GM18867 (cell line): ENCODE data around the gene ZDHHC13.
A peak's percentile ranks its signal among the peaks of the same experiment; 100 is the strongest.

ENCODE experiments used
- ATAC-seq: cut with Tn5 transposase; IDR thresholded peaks from one replicate; pipeline ENCODE4 v1.9.1; 2021; ENCODE audit warnings: mild to moderate bottlenecking, moderate library complexity; ENCODE audit not compliant: unreplicated experiment

Gene ZDHHC13

GRCh38 chr11:19116971-19117759 is at the start of gene ZDHHC13:
TSS of gene ZDHHC13 (plus strand) at chr11:19117168. CDS start at chr11:19117250, 82 bp downstream.
- ATAC-seq: peak; percentile 99

- peak; percentile 98 for ATAC-seq
Measured at GRCh38 chr11:19071255-19071654, 45.7 kb upstream of the ZDHHC13 start.

GRCh38 chr11:19072464-19072863 is 44.5 kb upstream of the ZDHHC13 start:
- no peak for ATAC-seq

- ATAC-seq: no peak
Measured at GRCh38 chr11:19073454-19074415, 43.2 kb upstream of the ZDHHC13 start.

GRCh38 chr11:19075636-19076035 is 41.3 kb upstream of the ZDHHC13 start:
- no peak for ATAC-seq

GRCh38 chr11:19076744-19077589 is 40.0 kb upstream of the ZDHHC13 start:
- peak; percentile 71 for ATAC-seq

- ATAC-seq: no peak
Measured at GRCh38 chr11:19077965-19078364, 39.0 kb upstream of the ZDHHC13 start.

- ATAC-seq: no peak
Measured at GRCh38 chr11:19079643-19080440, 37.1 kb upstream of the ZDHHC13 start.

GRCh38 chr11:19080579-19080993 is 36.4 kb upstream of the ZDHHC13 start:
- no peak for ATAC-seq

- no peak for ATAC-seq
Measured at GRCh38 chr11:19083166-19083565, 33.8 kb upstream of the ZDHHC13 start.

GRCh38 chr11:19084661-19085315 is 32.2 kb upstream of the ZDHHC13 start:
- ATAC-seq: no peak

- ATAC-seq: no peak
Measured at GRCh38 chr11:19087658-19088057, 29.3 kb upstream of the ZDHHC13 start.

GRCh38 chr11:19088791-19089190 is 28.2 kb upstream of the ZDHHC13 start:
- ATAC-seq: no peak

GRCh38 chr11:19089421-19089820 is 27.5 kb upstream of the ZDHHC13 start:
- no peak for ATAC-seq

GRCh38 chr11:19091366-19091765 is 25.6 kb upstream of the ZDHHC13 start:
- ATAC-seq: no peak

- ATAC-seq: no peak
Measured at GRCh38 chr11:19092342-19092741, 24.6 kb upstream of the ZDHHC13 start.

GRCh38 chr11:19092850-19093249 is 24.1 kb upstream of the ZDHHC13 start:
- ATAC-seq: no peak

GRCh38 chr11:19093976-19094375 is 23.0 kb upstream of the ZDHHC13 start:
- no peak for ATAC-seq

GRCh38 chr11:19094859-19095258 is 22.1 kb upstream of the ZDHHC13 start:
- no peak for ATAC-seq
